ENCODE measurements around the gene ADCY4. TPM values are rescaled to one million over a fixed set of nuclear protein-coding genes. Genes with fewer than 3 reads are reported as not detected.

Gene ADCY4
- total and polyA plus RNA-seq, 2 of the 8 experiments (the other 6 are each of a cell fraction or from before 2014, with no cell fraction given), result 0.27 to 0.35 TPM

GRCh38 chr14:24351517-24351916 lies 16.6 kb upstream of the ADCY4 start:
- Histone ChIP-seq H2BK20ac (ENCODE audit: low read length) (no peak overlapping the region), H4K8ac (ENCODE audit: extremely low read depth, insufficient read depth, low read length) (no peak overlapping the region), H2AFZ (ENCODE audit: low read length) (no peak overlapping the region), H3K4ac (replicated peaks; ENCODE audit: insufficient read length, low read depth, low read length) (no peak overlapping the region), H3K27ac (ENCODE audit: low read depth, low read length) (no peak overlapping the region), H3K4me1 (replicated peaks in 1 of 4; ENCODE audit: control insufficient read depth in 3 of 4, insufficient read depth in 4 of 4, low read length in 3 of 4) (no peaks in the 10 kb centered on the region), H3K14ac (ENCODE audit: insufficient read length) (no peak overlapping the region), H4K5ac (ENCODE audit: insufficient read length, low read depth, low read length) (no peak overlapping the region), H3K79me1 (ENCODE audit: low read depth, low read length) (no peaks in the 10 kb centered on the region), H3K36me3 (ENCODE audit: control insufficient read depth in 2 of 4, insufficient read depth in 4 of 4, low read length in 3 of 4) (no peaks in the 10 kb centered on the region), H3K4me3 (ENCODE audit: extremely low read depth in 1 of 4, insufficient read depth in 2 of 4, low read depth in 3 of 4, low read length in 4 of 4) (no peak overlapping the region), H2BK5ac (ENCODE audit: low read depth, low read length) (no peak overlapping the region), H3K9me3 (ENCODE audit: insufficient read depth in 2 of 2, low read depth in 1 of 2, low read length in 1 of 2) (no peaks in the 10 kb centered on the region), H3K79me2 (ENCODE audit: control insufficient read depth in 1 of 2, insufficient read depth in 2 of 2, low read length in 2 of 2) (no peaks in the 10 kb centered on the region), H4K20me1 (replicated peaks in 1 of 2; ENCODE audit: control insufficient read depth in 1 of 2, insufficient read depth in 2 of 2, low read length in 2 of 2) (peaks cover 0 to 2% of the 10 kb centered on the region in 2 experiments), H2BK12ac (ENCODE audit: low read depth, low read length) (no peak overlapping the region), H3K4me2 (ENCODE audit: insufficient read depth in 1 of 2, low read depth in 2 of 2, low read length in 2 of 2) (no peak overlapping the region), H3K56ac (replicated peaks; ENCODE audit: insufficient read length, low read depth, low read length) (no peak overlapping the region), H3K18ac (ENCODE audit: extremely low read depth, low read length) (no peak overlapping the region; the same call in 1 of the 2 replicates), H3K27me3 (replicated peaks in 1 of 4; ENCODE audit: control insufficient read depth in 3 of 4, extremely low read depth in 1 of 4, insufficient read depth in 3 of 4, low read length in 3 of 4) (peaks cover 0 to 11% (median 9%) of the 10 kb centered on the region in 4 experiments; a peak in 5 of 7 replicates), H2AK5ac (ENCODE audit: low read depth, low read length) (no peak overlapping the region), H2BK15ac (ENCODE audit: low read length) (no peak overlapping the region), H3K9ac (replicated peaks in 1 of 4; ENCODE audit: extremely low read depth in 1 of 4, low read depth in 3 of 4, low read length in 3 of 4) (no peak overlapping the region), H2BK120ac (replicated peaks; ENCODE audit: low read depth, low read length) (no peak overlapping the region), H4K91ac (replicated peaks; ENCODE audit: insufficient read length, low read length) (no peak overlapping the region), H3K23me2 (ENCODE audit: low read depth, low read length) (0 out of 2 replicates have a peak, but pooled peaks cover 2% of the 10 kb centered on the region), H3K23ac (ENCODE audit: insufficient read length) (no peak overlapping the region)
- FAIRE-seq (no peak), DNase-seq (ENCODE audit: low read depth in 1 of 2, low spot score in 2 of 2) (no peak)
- TF ChIP-seq TEAD4 (IDR thresholded peaks at IDR 0.05; ENCODE audit: low read depth, low read length) (no peak), RAD21 (IDR thresholded peaks at IDR 0.05 in 1 of 2, conservative IDR thresholded peaks at IDR 0.05 in 1 of 2; ENCODE audit: low read depth in 2 of 2, low read length in 2 of 2) (0 out of 4 replicates have a peak, but pooled peaks of 1 of the 2 experiments have one; percentile 2), CTCF (IDR thresholded peaks at IDR 0.05; ENCODE audit: control extremely low read depth in 1 of 3, insufficient read depth in 1 of 3, low read depth in 1 of 3, low read length in 3 of 3) (0 out of 4 replicates have a peak, but pooled peaks of 1 of the 3 experiments have one; percentile 4)
- ChIA-PET CTCF (ENCODE audit: partially characterized antibody) (interaction anchor here (0.8 to 3.7 kb wide), 16 partner anchors 9 to 85 kb away, joined by 3 to 27 read pairs (median 4); partner anchors contain the start of genes CIDEB, NFATC4 and RIPK3), POLR2A (ENCODE audit: partially characterized antibody) (interaction anchor here (0.7 to 1.4 kb wide), 4 partner anchors 12 to 79 kb away, joined by 3 to 5 read pairs (median 3); no protein-coding TSS in a partner anchor)
- WGBS, 2 experiments (ENCODE audit: extremely low coverage in 1 of 2, insufficient coverage in 1 of 2, insufficient read length in 1 of 2, insufficient replicate concordance in 2 of 2, low coverage in 1 of 2, low lambda C conversion rate in 2 of 2, missing lambda C conversion rate in 1 of 2), result 35% methylated on average over 4 of the region's 4 CpGs; no CpG with 5 or more reads in 1 of the 2 experiments
